GM12801 (cell line): ENCODE data around the gene NCAM2.

Source experiments
- CTCF ChIP-seq: IDR thresholded peaks from one replicate; pipeline ENCODE4 v1.5.1; 2011; ENCODE audit warnings: control low read depth; ENCODE audit not compliant: insufficient read length; ENCODE audit errors: extremely low read depth

The NCAM2 gene

GRCh38 chr21:20996421-20997310 lies 1.5 kb upstream of the NCAM2 start:
- TF ChIP-seq CTCF = no peak

GRCh38 chr21:20997311-20997635 lies 936 bp upstream of the NCAM2 start:
- no peak for TF ChIP-seq CTCF

GRCh38 chr21:20998456-20998789 lies 214 bp downstream of the NCAM2 start:
- TF ChIP-seq CTCF = no peak

GRCh38 chr21:20998886-20999285 lies 677 bp downstream of the NCAM2 start:
- TF ChIP-seq CTCF = no peak

- TF ChIP-seq CTCF = no peak
Observed at GRCh38 chr21:20999659-21000058, 1.4 kb downstream of the NCAM2 start.

GRCh38 chr21:21000591-21001175 lies 2.5 kb downstream of the NCAM2 start:
- TF ChIP-seq CTCF = no peak

GRCh38 chr21:21001591-21002100 lies 3.4 kb downstream of the NCAM2 start:
- no peak for TF ChIP-seq CTCF
